D341Med (cell line): ENCODE measurements around the gene ELSPBP1.
A peak's percentile ranks its signal among the peaks of the same experiment; 100 is the strongest.
"Not testable (repeated sequence)": the region's sequence is repeated elsewhere in the genome, so short reads cannot be mapped to it uniquely, and the experiment has no call there.

ENCODE experiments used
- DNase-seq: peaks from one replicate; pipeline ENCODE4 v3.0.0; 2012; ENCODE audit warnings: low spot score

The ELSPBP1 gene

GRCh38 chr19:48041877-48042580 lies 47.6 kb downstream of the ELSPBP1 start:
- DNase-seq: no peak

GRCh38 chr19:48043675-48044258 lies 49.3 kb downstream of the ELSPBP1 start, which contains the start of gene CABP5:
Gene CABP5, minus strand, starts transcription at chr19:48044079. Its CDS starts 157 bp downstream, at chr19:48043922.
- peak; percentile 76 for DNase-seq

- no peak for DNase-seq
These were observed 50.1 kb downstream of the ELSPBP1 start for GRCh38 chr19:48044561-48044960.

GRCh38 chr19:48051335-48052033 lies 57.1 kb downstream of the ELSPBP1 start:
- no peak for DNase-seq

- no peak for DNase-seq
These were observed 58.6 kb downstream of the ELSPBP1 start for GRCh38 chr19:48053076-48053475.

- no peak for DNase-seq
These were observed 59.4 kb downstream of the ELSPBP1 start for GRCh38 chr19:48053856-48054255.

GRCh38 chr19:48059331-48059730 lies 64.9 kb downstream of the ELSPBP1 start:
- no peak for DNase-seq

- no peak for DNase-seq
These were observed 65.9 kb downstream of the ELSPBP1 start for GRCh38 chr19:48060381-48060780.

GRCh38 chr19:48061401-48062344 lies 67.2 kb downstream of the ELSPBP1 start:
- no peak for DNase-seq

GRCh38 chr19:48064509-48064908 lies 70.1 kb downstream of the ELSPBP1 start:
- DNase-seq: no peak

GRCh38 chr19:48069435-48069834 lies 75.0 kb downstream of the ELSPBP1 start:
- DNase-seq: no peak

GRCh38 chr19:48070177-48070769 lies 75.8 kb downstream of the ELSPBP1 start:
- not testable (repeated sequence) for DNase-seq
